Activated gamma-delta T cell treated with Interleukin-2 at 50 U/mL for 16 hours (primary cell): ENCODE results near the gene ZNF771.
"Not testable (repeated sequence)": the region's sequence is repeated elsewhere in the genome, so short reads cannot be mapped to it uniquely, and the experiment has no call there.

ENCODE experiments used
- DNase-seq: peaks from one replicate; pipeline ENCODE4 v3.0.0-alpha.2; 2020

The ZNF771 gene

DNA sequence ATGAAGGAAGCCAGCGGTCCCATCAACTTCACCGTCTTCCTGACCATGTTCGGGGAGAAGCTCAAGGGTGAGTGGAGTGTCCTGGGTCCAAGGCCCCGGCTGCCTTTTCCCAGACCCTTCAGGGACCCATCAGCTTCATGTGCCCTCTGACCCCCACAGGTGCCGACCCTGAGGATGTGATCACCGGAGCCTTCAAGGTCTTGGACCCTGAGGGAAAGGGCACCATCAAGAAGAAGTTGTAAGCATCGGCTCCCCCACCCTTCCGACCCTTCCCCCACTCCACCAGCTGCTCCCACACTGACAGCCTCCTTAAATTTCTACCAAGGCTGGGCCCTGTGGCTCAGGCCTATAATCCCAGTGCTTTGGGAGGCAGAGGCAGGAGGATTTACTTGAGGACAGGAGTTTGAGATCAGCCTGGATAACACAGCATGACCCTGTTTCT, 30.9 kb upstream of the ZNF771 start:
- no peak for DNase-seq

DNA sequence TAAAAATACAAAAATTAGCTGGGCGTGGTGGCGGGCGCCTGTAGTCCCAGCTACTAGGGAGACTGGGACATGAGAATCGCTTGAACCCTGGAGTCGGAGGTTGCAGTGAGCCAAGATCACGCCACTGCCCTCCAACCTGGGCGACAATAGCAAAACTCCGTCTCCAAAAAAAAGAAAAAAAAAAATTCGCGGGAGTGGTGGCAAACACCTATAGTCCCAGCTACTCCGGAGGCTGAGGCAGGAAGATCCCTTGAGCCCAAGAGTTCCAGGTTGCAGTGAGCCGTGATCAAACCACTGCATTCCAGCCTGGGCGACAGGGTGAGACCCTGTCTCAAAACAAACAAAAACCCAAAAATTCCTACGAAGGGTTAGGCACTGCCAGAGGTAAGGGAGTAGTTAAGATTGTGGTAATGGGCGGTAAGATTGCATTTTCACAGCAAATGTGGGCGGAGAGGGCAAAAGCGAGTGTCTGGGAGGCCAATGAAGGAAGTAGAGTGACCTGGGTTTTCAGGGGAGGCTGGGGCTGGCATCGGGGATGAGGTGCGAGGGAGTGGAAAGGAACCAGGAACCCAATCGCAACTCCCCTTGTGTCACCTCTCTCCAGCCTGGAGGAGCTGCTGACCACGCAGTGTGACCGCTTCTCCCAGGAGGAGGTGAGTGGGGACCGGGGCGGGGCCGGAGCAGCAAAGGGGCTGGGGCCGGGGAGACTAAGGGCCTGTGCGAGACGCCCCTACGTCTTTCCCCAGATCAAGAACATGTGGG, 30.2 kb upstream of the ZNF771 start:
- DNase-seq: no peak

DNA sequence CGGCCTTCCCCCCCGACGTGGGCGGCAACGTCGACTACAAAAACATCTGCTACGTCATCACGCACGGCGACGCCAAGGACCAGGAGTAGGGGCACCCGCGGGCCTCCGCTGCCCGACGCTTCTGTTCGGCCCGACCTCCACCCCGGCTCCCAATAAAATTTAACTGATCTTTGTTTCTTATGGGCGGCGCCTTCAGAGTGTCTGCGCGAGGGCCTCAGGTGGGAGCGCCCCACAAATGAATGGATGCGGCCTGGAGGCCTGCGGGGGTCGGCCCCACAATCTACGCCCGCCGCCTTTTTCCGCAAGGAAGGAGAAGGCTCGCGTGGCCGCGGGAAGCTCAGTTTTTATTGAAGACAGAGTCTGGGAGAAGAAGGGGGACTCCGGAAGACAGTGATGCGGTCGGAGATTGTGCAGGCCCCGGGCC, 29.6 kb upstream of the ZNF771 start:
- peak; percentile 89 for DNase-seq

DNA sequence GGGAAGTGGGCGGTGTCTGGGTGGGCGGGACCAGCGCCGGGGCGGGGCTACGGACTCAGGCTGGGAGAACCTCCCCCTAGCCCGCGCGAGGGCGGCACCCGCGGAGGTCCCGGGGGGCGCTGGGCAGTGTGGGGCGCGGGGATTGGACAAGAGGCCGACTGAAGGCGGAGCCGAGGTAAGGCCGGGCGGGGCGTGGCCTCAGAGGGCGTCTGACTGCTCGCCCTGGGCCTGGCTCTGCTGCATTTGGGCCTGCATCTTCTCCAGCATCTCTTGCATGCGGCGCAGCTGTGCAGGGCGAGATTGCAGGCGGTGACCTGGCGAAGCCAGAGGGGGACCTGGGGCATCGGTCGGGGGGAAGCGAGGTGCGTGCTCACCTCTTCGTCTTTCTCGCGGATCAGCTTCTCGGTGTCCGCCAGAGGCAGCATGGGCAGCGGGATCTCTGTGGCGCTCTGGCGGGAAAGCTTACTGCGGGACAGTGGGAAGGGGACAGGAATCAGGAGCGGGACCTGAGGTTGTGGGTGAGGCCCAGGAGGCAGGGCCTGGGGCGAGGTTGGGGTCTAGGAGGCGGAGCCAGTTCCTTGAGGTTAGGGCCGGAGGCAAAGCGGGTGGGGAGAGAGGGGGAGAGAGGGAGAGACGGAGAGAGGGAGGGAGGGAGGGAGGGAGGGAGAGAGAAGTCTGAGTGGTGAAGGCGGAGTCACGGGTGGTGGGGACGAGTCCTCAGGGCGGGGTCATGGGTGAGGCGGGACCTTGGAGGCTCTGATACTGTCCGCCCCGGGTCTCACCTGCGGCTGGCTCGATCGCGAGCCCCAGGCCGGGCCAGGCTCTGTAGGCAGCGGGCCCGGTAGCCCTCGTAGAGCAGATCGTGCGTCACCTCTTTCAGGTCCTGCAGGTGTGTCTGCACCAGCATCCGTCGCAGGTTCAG, 28.9 kb upstream of the ZNF771 start:
- DNase-seq: peak; percentile 100

DNA sequence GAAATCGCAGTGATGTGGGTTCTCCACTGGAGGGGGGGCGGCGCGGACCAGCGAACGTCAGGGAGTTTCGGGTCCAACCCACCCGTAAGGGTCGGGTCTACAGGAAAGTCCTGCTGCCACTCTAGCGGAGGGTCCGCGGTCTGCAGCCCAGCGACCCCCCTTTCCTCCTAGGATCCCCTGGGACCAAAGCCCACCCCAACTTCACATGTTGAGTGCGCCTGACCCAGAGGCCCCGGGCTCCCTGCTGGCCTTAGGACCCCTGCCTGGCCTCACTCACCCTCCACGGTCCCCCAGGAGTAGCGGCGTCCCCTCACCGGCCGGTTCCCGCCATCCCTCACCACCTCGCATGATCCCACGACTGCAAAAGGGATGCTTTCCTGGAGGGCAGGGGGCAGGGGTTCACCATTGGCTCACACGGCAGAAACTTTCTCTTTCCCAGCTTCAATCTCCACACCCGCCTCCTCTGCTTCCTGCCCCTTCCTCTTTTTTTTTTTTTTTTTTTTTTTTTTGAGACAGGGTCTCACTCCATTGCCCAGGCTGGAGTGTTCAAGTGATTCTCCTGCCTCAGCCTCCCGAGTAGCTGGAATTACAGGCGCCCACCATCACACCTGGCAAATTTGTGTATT, 28.1 kb upstream of the ZNF771 start:
- no peak for DNase-seq

DNA sequence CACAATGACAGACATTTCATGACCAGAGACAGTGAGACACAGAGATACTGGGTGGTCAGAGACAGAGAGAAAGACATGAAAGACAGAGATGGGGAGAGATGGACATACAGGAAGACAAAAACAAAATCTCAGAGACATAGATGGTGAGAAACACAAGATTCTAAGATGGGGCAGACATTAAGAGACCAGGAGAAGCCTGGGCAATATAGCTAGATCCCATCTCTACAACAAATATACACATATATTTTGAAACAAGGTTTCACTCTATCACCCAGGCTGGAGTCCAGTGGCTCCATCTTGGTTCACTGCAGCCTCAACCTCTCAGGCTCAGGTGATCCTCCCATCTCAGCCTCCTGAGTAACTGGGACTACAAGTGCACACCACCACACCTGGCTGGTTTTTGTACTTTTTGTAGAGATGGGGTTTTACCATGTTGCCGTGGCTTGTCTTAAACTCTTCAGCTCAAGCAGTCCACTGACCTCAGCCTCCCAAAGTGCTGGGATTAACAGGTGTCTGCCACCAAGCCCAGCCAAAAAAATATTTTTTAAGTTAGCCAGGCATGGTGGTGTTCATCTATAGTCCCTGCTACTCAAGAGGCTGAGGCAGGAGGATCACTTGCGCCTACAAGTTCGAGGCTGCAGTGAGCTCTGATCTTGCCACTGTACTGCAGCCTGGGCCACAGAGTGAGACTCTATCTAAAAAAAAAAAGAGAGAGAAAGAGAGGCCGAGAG, 27.2 kb upstream of the ZNF771 start:
- DNase-seq: no peak

DNA sequence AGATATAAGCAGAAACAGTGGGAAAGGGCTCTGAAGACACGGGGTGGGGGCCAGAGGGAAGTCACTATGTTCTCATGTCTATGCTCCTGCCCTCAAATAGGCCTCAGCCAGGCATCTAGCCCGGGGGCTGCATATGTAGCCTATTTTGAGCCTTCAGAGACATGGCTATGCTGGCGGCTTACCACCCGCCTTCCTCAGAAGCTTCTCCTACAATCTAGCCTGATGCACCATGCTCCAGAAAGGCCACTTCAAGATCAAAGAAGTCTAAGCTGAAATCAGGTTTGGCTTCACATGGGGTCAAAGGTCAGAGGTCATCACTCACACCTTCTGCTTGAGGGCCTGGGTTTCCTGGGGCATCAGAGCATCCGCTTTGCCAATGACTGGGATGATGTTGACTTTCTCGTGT, 26.6 kb upstream of the ZNF771 start:
- no peak for DNase-seq

DNA sequence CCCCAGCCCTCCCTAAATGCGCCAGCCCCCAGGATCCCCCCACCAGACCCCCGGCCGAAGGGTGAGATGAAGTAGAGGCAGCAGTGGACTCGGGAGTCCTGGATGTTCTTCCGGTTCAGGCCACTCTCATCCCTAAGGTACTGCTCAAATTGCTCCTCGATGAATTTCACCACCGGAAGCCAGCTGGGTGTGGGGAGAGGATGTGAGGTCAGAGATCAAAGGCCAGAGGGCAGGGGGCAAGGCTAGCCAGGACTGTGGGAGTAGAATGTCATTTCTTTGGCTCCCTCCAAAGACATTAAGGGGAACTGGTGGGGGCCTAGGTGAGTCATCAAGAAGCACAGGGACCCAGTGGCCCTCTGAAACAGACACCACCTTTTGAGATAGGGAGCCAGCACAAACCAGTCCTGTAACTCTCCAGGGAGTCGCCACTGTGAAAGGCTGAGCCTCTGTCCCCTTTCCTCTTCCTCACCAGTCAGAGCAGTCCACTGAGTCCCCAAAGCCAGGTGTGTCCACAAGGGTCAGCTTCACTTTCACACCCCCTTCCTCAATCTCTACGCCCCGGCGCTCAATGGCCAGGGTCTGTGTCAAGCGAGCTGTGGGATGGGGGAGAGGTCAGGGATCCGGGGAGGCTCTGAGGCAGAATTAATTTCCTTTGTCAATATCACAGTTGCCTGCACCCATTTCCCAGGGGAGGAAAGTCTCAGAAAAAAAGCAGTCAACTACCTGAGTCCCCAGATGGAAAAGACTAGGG, 25.9 kb upstream of the ZNF771 start:
- no peak for DNase-seq

DNA sequence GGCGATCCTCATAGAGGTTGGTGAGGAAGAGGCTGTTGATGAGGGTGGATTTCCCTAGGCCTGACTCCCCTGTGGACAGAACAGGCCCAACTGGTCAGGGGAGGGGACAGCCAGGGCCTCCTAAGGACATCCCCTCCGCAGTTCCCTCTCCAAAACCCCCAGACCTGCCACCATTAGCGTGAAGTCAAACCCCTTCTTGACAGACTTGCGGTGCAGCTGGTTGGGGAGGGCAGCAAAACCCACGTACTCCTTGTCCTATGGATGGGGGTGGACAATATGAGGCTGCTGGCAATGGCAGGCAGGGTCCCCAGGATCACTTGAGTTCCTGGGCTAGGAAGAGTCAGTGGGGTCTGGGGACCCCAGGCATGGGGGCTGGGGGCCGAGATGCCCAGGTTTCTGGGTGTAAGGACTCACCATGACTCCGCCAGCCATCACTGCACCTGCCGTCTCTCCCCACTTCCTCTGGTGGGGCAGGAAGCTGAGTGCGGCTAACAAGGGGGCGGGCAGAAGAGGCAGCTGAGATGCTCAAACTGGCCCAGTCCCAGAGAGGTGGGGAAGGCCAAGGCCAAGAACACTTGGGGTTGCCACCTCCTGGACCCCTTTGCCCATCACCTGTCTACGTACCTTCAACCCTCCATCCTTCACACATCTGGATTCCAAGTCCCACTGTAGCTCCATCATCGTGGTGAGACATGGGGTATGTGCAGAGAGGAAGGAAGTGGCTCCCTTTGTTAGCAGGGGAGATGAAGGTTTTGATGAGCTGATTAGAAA, 25.1 kb upstream of the ZNF771 start, which contains the start of gene SEPTIN1:
SEPTIN1 (minus strand) TSS at position 451 of the 771 bp plus-strand sequence; CDS start at position 432, 19 bp downstream.
- peak; percentile 79 for DNase-seq

DNA sequence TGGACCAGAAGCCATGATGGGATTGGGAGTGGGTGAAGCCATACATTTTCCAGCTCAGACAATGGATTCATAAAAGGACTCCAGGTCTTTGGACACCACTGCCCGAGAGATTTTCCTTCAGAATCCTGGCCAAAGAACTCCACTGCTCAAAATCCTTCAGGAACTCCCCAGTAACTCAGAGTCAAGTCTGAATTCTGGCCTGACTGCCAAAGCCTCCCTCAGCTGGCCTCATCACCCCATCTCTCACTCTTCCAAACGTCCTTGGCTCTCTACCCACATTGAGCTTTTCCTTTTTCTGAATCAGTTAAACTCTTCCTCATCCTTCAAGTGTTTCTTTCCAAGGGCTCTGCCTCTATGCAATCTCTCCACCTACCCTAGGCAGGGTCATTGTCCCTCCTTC, 23.9 kb upstream of the ZNF771 start:
- no peak for DNase-seq

DNA sequence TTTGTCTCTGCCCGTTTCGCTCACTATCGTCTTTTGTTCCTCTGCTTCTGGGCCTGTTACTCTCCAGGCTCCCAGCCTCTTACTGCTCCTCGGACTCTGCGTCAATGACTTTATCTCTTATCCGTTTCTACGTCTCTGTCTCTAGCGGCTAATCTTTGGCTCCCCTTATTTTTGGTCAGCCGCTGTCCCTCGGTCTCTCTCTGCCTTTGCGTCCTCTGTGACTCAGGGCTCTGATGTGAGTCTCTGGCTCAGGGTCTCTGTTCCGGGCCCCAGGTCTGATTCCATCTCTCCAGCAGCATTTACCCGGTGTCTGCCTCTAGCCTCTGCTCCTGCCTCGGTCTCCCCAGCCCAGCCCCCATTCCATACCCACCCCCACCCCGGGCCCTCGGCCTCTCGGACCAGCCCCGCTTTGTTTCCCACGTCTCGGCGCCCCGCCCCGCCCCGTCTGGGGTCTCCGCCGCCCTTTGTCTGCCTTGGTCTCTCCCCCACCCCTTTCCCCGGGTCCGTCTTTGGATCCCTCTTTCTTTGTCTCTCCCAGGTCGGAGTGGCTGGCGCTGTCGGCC, 12.7 kb upstream of the ZNF771 start:
- DNase-seq: no peak

DNA sequence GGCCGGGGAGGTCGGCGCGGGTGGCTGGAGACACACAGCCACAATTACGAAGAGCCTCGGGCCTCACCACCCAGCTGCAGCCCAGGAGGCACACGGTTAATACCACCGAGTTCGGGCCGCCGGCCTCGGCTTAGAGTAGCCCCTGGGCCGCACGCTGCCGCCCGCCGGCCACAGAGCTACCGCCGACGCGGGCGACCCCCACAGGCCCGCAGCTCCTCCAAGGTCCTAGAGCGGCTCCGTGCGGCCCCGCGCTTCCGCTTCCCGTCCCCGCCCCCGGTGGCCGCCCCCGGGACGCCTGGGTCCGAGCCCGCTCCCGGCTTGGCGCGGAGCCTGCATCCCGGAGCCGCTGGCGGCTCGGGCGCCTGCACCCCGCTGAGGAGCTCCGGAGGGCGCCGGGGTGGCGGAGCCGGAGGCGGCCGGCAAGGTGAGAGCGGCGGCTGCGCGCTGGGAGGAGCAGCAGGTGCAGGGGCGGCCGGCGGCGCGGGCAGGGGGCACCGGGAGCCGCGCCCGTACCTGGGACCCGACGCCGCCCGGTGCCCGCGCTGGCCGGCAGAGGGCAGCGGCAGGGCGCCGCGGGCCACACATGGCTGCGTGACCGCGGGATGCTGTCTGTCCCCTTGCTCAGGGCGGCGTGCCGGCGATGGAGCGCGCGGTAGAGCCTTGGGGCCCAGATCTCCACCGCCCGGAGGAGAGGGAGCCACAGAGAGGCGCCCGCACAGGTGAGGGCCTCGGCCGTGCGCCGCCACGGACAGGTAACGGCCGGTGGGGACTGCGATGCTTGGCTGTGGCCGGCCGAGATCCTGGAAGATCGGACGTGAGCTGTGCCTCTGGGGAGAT, 12.0 kb upstream of the ZNF771 start, which contains the start of gene ZNF48:
ZNF48 (plus strand) TSS at position 266 of the 837 bp plus-strand sequence; CDS start at position 641, 375 bp downstream.
- peak; percentile 64 for DNase-seq

DNA sequence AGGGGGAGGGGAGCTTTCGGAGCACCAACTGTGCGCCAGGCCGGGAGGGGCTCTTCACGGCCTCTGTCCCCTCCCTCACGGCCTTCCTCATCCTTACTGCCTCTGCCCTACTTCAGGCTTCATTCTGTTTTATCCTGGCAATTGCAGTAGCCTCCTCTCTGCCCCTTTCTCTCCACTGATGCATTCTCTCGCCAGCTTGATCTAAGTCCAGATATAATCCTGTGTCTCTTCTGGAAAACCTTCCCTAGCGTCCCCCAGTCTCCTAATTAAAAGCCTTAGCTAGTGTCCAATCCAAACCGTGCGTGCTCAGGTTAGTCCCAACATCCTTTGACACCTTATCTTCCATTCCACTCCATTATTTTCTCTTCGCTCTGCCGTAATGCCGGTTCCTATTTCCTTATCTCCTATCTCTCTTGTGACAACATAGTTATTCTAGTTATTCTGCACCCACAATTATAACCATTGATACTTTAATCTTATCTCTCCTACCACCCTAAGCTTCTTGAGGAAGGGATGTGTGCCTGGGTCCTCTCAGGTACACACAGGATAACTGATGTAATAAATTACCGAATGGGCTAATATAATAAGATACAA, 11.3 kb upstream of the ZNF771 start:
- DNase-seq: no peak

DNA sequence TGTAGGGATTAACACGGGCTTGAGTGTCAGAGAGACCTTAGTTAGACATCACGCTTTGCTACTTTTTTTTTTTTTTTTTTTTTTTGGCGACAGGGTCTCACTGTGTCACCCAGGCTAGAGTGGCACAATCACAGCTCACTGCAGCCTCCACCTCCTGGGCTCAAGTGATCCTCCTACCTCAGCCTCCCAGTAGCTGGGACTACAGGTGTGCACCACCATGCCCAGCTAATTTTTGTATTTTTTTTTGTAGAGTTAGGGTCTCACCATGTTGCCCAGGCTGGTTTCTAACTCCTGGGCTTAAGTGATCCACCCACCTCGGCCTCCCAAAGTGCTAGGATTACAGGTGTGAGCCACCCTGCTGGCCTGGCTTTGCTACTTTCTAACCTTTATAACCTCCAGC, 10.8 kb upstream of the ZNF771 start:
- not testable (repeated sequence) for DNase-seq

DNA sequence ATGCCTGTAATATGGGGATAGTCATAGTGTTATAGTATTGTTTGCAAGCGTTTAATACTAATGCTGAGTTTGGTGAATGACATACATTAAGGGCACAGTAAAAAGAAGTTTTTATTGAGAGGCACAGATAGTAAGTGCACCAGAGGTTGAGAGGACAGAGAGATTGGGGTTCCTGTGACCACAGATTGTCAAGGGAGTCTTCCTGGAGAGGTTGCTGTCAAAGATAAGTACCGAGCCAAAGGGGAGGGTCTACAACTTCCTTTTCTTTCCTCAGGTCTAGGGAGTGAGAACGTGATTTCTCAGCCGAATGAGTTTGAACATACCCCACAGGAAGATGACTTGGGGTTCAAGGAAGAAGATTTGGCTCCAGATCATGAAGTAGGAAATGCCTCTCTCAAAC, 10.3 kb upstream of the ZNF771 start:
- DNase-seq: no peak

DNA sequence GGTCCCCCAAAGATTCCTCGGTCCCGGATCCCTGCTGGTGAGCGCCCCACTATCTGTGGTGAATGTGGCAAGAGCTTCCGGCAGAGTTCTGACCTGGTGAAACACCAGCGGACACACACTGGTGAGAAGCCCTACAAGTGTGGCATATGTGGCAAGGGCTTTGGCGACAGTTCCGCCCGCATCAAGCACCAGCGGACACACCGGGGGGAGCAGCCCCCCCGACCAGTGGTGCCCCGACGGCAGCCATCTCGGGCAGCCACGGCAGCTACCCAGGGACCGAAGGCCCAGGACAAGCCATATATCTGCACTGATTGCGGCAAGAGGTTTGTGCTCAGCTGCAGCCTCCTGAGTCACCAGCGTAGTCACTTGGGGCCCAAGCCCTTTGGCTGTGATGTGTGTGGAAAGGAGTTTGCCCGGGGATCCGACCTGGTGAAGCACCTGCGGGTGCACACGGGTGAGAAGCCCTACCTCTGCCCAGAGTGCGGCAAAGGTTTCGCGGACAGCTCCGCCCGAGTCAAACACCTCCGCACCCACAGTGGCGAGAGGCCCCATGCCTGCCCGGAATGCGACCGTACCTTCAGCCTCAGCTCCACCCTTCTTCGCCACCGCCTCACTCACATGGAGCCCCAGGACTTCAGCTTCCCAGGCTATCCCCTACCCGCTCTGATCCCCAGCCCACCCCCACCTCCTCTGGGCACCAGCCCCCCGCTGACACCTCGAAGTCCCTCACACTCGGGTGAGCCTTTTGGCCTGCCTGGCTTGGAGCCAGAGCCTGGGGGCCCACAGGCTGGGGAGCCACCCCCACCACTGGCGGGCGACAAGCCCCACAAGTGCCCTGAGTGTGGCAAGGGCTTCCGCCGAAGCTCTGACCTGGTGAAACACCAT, 9.4 kb upstream of the ZNF771 start:
- no peak for DNase-seq

DNA sequence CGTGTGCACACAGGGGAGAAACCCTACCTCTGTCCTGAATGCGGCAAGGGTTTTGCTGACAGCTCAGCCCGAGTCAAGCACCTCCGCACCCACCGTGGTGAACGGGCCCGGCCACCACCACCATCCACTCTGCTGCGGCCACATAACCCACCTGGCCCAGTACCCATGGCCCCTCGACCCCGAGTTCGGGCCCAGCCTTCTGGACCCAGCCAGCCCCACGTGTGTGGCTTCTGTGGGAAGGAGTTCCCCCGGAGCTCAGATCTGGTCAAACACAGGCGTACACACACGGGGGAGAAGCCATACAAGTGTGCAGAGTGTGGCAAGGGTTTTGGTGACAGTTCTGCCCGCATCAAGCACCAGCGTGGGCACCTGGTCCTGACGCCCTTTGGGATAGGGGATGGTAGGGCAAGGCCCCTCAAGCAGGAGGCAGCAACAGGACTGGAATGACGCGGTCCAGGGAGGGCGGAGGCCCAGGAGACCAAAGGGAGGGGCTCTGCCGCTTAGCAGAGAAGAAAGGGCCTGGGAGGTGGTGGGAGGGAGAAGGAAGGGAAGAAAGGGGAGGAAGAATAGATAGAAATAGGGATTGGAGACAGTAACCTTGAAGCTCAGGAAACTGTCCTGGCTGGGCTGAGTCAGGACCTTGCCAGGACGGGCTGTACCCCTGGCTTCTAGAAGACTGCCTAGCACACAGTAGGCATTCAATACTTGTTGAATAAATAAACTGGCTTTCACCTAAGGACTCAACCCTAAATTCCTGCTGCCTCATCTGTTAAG, 8.6 kb upstream of the ZNF771 start:
- DNase-seq: no peak
